Heart left ventricle (tissue), 13 donors: Measurements from ENCODE around the gene HLA-DOA.

ENCODE experiments used
- POLR2A ChIP-seq, 2 donors: fragments of 450-650 bp; IDR thresholded peaks; one replicate each; pipeline ENCODE4 v1.6.1; 2017; ENCODE audit warnings: antibody characterized with exemption in 2 of 2, mild to moderate bottlenecking in 2 of 2, moderate library complexity in 2 of 2
- TF ChIP-seq, protein P1 (sequence below), 12 donors: fragments of 200-600 bp; sonication (generic) in 4 of 12; IDR thresholded peaks; one replicate each; pipeline versions ENCODE4 v1.5.0 to v1.8.0; 2018 to 2022; ENCODE audit warnings: antibody characterized with exemption in 12 of 12, mild to moderate bottlenecking in 5 of 12
- donor health status: ischemic (EF 13 %, LVEDD 7.1; RV severe dilation, severe dysfunction).
- donor health status: DM: no; HTN: yes; CAD: no.
- donor health status: DM: no; HTN: no; CAD: no.
- donor health status: ischemic (EF 25% LVEDD 6.9; RV normal size, moderate dysfunction).
- donor health status: ischemic (EF 25% LVEDD 5.7; RV mildly dilated, moderate dysfunction).
- donor health status: ischemic (EF 35%, LVEDD 5.7; RV mildly dilated, moderate dysfunction).
- donor health status: nonischemic (EF 11% LVEDD 7.7; RV severe dilation, severe dysfunction).
- donor health status: DM: yes; HTN: yes; CAD: no.
- donor health status: PGD.
- donor health status: ischemic (EF 29% LVEDD 5.4; RV normal size, mild dysfunction).
- donor health status: nonischemic (EF 23%, LVEDD 6.1; RV moderate dilation, normal function).

GRCh38 chr6:33017018-33017417 is 7.6 kb upstream of the HLA-DOA start:
- TF ChIP-seq, protein P1, sequence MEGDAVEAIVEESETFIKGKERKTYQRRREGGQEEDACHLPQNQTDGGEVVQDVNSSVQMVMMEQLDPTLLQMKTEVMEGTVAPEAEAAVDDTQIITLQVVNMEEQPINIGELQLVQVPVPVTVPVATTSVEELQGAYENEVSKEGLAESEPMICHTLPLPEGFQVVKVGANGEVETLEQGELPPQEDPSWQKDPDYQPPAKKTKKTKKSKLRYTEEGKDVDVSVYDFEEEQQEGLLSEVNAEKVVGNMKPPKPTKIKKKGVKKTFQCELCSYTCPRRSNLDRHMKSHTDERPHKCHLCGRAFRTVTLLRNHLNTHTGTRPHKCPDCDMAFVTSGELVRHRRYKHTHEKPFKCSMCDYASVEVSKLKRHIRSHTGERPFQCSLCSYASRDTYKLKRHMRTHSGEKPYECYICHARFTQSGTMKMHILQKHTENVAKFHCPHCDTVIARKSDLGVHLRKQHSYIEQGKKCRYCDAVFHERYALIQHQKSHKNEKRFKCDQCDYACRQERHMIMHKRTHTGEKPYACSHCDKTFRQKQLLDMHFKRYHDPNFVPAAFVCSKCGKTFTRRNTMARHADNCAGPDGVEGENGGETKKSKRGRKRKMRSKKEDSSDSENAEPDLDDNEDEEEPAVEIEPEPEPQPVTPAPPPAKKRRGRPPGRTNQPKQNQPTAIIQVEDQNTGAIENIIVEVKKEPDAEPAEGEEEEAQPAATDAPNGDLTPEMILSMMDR (IDR thresholded peaks at IDR 0.05), result no peak
- no peak for TF ChIP-seq POLR2A (IDR thresholded peaks at IDR 0.05)
